GM12864 (cell line): ENCODE data around the gene LPAR2.

Source experiments
- DNase-seq: peaks from one replicate; pipeline ENCODE4 v3.0.0-alpha.2; 2011; ENCODE audit warnings: low read depth
- H3K4me3 ChIP-seq: 2 replicates; pipeline ENCODE4 v1.5.1; 2011; ENCODE audit warnings: mild to moderate bottlenecking, low read depth, low read length, control low read depth
- TF ChIP-seq, protein P1 (sequence below): IDR thresholded peaks from 2 replicates; pipeline ENCODE4 v1.5.1; 2011; ENCODE audit warnings: low read depth, mild to moderate bottlenecking, moderate library complexity, low read length, control low read depth, inconsistent platforms; ENCODE audit errors: missing control alignments

The LPAR2 gene

GRCh38 chr19:19663256-19664120 is 35.5 kb upstream of the LPAR2 start, which contains the start of gene ATP13A1:
Gene ATP13A1, minus strand, starts transcription at chr19:19663676. Its CDS starts 10 bp downstream, at chr19:19663666.
- peak within 1 kb of the TSS; percentile 99 for H3K4me3 ChIP-seq
- TF ChIP-seq, protein P1, sequence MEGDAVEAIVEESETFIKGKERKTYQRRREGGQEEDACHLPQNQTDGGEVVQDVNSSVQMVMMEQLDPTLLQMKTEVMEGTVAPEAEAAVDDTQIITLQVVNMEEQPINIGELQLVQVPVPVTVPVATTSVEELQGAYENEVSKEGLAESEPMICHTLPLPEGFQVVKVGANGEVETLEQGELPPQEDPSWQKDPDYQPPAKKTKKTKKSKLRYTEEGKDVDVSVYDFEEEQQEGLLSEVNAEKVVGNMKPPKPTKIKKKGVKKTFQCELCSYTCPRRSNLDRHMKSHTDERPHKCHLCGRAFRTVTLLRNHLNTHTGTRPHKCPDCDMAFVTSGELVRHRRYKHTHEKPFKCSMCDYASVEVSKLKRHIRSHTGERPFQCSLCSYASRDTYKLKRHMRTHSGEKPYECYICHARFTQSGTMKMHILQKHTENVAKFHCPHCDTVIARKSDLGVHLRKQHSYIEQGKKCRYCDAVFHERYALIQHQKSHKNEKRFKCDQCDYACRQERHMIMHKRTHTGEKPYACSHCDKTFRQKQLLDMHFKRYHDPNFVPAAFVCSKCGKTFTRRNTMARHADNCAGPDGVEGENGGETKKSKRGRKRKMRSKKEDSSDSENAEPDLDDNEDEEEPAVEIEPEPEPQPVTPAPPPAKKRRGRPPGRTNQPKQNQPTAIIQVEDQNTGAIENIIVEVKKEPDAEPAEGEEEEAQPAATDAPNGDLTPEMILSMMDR = peak; percentile 33
- DNase-seq = peak; percentile 97

DNA sequence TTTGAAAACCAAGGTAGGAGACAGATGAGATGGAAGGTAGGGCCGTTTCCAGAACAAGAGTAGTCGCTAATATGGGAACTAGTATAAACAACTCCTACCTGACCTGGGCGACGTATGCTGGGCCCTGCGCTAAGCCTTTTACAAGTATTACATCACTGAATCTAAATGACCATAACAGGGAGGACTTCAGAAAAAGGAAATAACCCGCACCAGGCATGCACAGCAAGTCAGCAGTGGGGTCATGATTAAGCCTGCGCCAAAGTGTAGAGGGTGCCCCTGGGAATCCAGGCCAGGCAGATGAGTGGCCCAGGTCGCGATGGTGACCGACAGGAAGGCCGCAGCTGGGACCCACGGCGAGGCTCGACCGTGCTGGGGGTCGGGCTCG is 34.8 kb upstream of the LPAR2 start:
- TF ChIP-seq, protein P1 = no peak
- peak overlapping the region; percentile 99 for H3K4me3 ChIP-seq
- DNase-seq = no peak

DNA sequence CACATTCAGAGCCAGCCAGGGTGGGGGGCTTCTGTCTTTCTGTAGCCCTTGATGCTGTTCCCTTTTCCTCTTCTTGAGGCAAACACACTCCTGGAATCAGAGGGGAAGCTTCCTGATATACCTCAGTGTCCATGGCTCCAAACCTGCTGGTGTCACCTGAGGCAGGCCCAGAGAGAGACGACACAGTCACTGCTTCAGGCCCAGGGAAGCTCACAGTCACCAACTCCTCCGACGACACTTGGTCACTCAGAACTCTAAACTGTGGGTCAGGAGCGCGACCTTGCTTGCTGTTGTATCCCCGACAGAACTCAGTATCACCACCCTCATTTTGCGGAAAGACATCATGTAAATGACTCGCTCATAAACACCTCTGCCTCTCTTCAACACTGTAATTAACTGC is 34.3 kb upstream of the LPAR2 start:
- TF ChIP-seq, protein P1 = no peak
- no peak for DNase-seq
- H3K4me3 ChIP-seq = peak overlapping the region; percentile 99

DNA sequence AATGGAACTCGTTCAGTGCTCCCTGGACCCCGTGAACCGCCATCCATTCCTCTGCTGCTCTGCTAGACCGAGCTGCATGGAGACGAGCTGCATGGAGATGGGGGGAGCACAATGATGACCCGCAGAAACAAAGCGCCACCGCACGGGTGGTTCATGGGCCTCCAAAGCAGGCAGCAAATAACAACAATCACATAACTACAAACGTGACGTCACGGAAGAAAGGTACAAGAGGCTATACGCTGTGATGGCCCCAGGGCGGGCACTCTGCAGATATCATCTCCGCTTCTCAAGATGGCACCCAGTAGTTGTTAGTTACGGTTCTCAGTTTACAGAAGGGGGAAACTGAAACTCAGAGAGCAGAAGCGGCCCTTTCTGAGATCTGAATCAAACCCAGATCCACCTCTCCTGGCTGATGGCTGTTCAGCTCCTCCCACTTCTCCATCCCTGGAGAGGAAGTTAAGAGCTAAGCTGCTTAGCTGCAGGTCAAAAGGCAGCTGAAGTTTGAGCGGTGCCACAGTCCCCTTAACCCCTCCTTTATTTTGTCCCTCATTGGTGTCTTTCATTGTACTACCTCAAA is 33.7 kb upstream of the LPAR2 start:
- peak; percentile 95 for DNase-seq
- TF ChIP-seq, protein P1 = no peak
- H3K4me3 ChIP-seq = peak overlapping the region; percentile 99

DNA sequence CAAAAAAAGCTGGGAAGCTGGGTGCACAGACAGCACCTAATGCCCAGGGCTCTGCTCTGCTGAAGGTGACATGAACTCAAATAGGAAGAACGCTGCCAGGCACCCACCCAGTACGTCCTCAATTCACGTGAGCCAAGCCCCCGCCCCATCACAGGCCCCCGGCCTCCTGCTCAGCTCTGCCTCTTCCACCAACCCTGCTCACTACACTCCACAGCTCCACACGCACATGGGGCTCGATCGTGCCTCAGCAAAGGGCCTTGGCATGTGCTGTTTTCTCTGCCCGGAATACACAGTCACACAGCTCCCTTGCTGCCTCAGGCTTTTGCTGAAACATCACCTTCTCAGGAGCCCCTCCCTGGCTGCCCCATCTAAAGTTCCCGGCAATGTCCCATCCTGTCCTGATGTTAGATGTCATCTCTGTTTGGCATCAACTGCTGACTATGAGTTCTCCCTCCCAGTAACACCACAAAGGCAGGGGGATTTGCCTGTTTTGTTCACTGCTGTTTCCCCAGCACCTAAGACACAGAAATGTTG is 33.2 kb upstream of the LPAR2 start:
- TF ChIP-seq, protein P1 = no peak
- no peak for DNase-seq
- peak overlapping the region; percentile 99 for H3K4me3 ChIP-seq

- no peak overlapping the region for H3K4me3 ChIP-seq
- TF ChIP-seq, protein P1 = no peak
- no peak for DNase-seq
Measured at GRCh38 chr19:19659646-19660245, 31.7 kb upstream of the LPAR2 start.
